Left ventricle myocardium inferior (tissue), 1 donor: ENCODE measurements around the gene C19orf38. TPM values are rescaled to one million over a fixed set of nuclear protein-coding genes. Genes with fewer than 3 reads are reported as not detected.

Experiments used
- DNase-seq: peaks from one replicate; pipeline ENCODE4 v3.0.0-alpha.2; 2020
- H3K27ac ChIP-seq: fragments of 200-600 bp; replicated peaks from 2 replicates; pipeline ENCODE4 v1.8.0; 2021
- H3K27me3 ChIP-seq: fragments of 200-600 bp; 2 replicates; pipeline ENCODE4 v1.8.0; 2021; ENCODE audit warnings: low read depth
- H3K36me3 ChIP-seq: fragments of 200-600 bp; 2 replicates; pipeline ENCODE4 v1.8.0; 2021
- H3K4me1 ChIP-seq: fragments of 200-600 bp; 2 replicates; pipeline ENCODE4 v1.8.0; 2021
- H3K4me3 ChIP-seq: fragments of 200-600 bp; 2 replicates; pipeline ENCODE4 v1.8.0; 2021; ENCODE audit warnings: mild to moderate bottlenecking, moderate library complexity
- H3K9me3 ChIP-seq: fragments of 200-600 bp; replicated peaks from 2 replicates; pipeline ENCODE4 v1.8.0; 2021
- CTCF ChIP-seq: fragments of 200-600 bp; IDR thresholded peaks from 2 replicates; pipeline ENCODE4 v1.8.0; 2021; ENCODE audit warnings: antibody characterized with exemption, mild to moderate bottlenecking, borderline replicate concordance
- intact Hi-C: fragments of 100-400 bp; cut with micrococcal nuclease; formaldehyde crosslinking; loops from one replicate; pipeline ENCODE4 v1.11.0; 2022
- total RNA-seq: library from RNA; stranded (reverse); fragmentation: NEBNext Ultra II Directional; extraction: Animal tissue kit (Norgen Biotek cat#: 25700); gene quantifications from one replicate; pipeline ENCODE4 v1.2.1, GENCODE V29; 2021
- donor health status: DM: no; HTN: yes; CAD: no; lungs with severe emphysema.

Gene C19orf38
- total RNA-seq, 1 donor from 2014 or later: 0.47 TPM

GRCh38 chr19:10826846-10827245 lies 21.4 kb upstream of the C19orf38 start:
- peak; percentile 0 for DNase-seq

GRCh38 chr19:10828981-10829821 lies 19.0 kb upstream of the C19orf38 start:
- peaks cover 95% of the 10 kb centered on the region for H3K36me3 ChIP-seq

More at GRCh38 chr19:10826846-10827245, 21.4 kb upstream of the C19orf38 start:
- H3K4me3 ChIP-seq: no peak overlapping the region
- no peak for TF ChIP-seq CTCF
- no peak overlapping the region for H3K27ac ChIP-seq
- no peaks in the 10 kb centered on the region for H3K4me1 ChIP-seq
- H3K9me3 ChIP-seq: no peaks in the 10 kb centered on the region
- no peaks in the 10 kb centered on the region for H3K27me3 ChIP-seq
- H3K36me3 ChIP-seq: peaks cover 94% of the 10 kb centered on the region
- intact Hi-C loops: no loop called here

GRCh38 chr19:10829967-10830366 lies 18.2 kb upstream of the C19orf38 start:
- H3K4me3 ChIP-seq: no peak overlapping the region
- H3K27me3 ChIP-seq: no peaks in the 10 kb centered on the region
- peaks cover 93% of the 10 kb centered on the region for H3K36me3 ChIP-seq
- H3K27ac ChIP-seq: no peak overlapping the region
- no peaks in the 10 kb centered on the region for H3K9me3 ChIP-seq
- no peak for DNase-seq
- H3K4me1 ChIP-seq: no peaks in the 10 kb centered on the region
- intact Hi-C loops: no loop called here
- TF ChIP-seq CTCF: no peak

More at GRCh38 chr19:10828981-10829821, 19.0 kb upstream of the C19orf38 start:
- DNase-seq: no peak
- Histone ChIP-seq H3K27me3 (no peaks in the 10 kb centered on the region), H3K27ac (no peak overlapping the region), H3K9me3 (no peaks in the 10 kb centered on the region), H3K4me1 (no peaks in the 10 kb centered on the region), H3K4me3 (no peak overlapping the region)
- intact Hi-C loops: no loop called here
- no peak for TF ChIP-seq CTCF

GRCh38 chr19:10830370-10830769 lies 17.8 kb upstream of the C19orf38 start:
- no peaks in the 10 kb centered on the region for H3K9me3 ChIP-seq
- peaks cover 91% of the 10 kb centered on the region for H3K36me3 ChIP-seq
- H3K27me3 ChIP-seq: no peaks in the 10 kb centered on the region
- DNase-seq: no peak
- no peak overlapping the region for H3K4me3 ChIP-seq
- no peak for TF ChIP-seq CTCF
- peaks cover 4% of the 10 kb centered on the region for H3K4me1 ChIP-seq
- intact Hi-C loops: no loop called here
- no peak overlapping the region for H3K27ac ChIP-seq

- DNase-seq: no peak
- no peak for TF ChIP-seq CTCF
- intact Hi-C loops: no loop called here
- no peak overlapping the region for H3K27ac ChIP-seq
- no peaks in the 10 kb centered on the region for H3K9me3 ChIP-seq
- H3K27me3 ChIP-seq: no peaks in the 10 kb centered on the region
- peaks cover 9% of the 10 kb centered on the region for H3K4me1 ChIP-seq
- H3K36me3 ChIP-seq: peaks cover 83% of the 10 kb centered on the region
- H3K4me3 ChIP-seq: no peak overlapping the region
Measured at GRCh38 chr19:10830931-10831779, 17.1 kb upstream of the C19orf38 start.
